ENCODE data around the gene IL1A.
"Not testable (repeated sequence)": the region's sequence is repeated elsewhere in the genome, so short reads cannot be mapped to it uniquely, and the experiment has no call there.

The IL1A gene, protein sequence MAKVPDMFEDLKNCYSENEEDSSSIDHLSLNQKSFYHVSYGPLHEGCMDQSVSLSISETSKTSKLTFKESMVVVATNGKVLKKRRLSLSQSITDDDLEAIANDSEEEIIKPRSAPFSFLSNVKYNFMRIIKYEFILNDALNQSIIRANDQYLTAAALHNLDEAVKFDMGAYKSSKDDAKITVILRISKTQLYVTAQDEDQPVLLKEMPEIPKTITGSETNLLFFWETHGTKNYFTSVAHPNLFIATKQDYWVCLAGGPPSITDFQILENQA

DNA sequence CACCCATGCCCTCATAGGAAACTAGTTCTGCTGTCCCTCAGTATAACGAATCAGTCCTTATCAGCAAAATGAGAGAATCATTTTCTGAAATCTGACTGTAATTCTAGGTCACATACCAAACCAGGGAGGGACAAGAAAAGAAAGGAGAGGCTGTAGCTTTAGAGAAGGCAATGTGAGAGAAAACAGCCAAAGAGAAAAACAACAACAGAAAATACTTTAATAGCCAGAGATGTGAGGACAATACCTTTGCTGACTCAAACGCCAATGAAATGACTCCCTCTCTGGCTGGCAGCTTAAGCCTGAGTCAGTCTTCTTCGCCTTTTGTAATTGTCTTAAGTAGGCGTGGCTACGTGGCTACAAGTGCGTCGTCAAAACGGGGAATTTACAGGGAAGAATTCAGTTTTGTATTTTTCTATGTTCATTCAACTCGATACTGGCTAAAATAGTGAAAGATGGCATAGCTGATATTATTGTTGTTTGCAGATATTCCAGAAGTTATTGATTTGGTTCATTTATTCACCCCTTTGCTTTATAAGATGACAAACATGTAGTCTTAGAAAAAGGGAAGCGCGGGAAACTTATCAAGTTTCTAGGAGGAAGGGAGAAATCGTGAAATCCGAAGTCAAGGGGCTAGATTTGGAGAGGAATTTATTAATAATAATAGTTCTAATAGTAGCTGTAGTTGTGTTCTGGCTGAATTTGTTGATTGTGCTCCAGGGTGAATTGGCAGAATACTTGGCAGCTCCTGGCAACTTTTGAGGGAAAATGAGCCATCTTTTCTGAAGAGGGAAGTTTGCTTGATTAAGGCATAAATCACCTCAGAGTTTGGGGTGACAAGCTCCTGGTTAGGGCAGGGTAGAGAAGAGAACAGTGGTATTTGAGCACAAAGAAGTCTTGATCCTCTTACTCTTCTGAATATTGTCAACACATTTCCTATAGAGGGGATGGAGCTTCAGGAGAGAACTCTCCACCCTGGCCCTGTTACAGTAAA is at the start of gene IL1A:
IL1A (minus strand) TSS at position 295 of the 991 bp plus-strand sequence. CDS start 723 bp downstream, outside the sequence.
- no peak for DNase-seq

- no peak for DNase-seq
Measured at GRCh38 chr2:112833976-112834375, 49.7 kb upstream of the IL1A start.

DNA sequence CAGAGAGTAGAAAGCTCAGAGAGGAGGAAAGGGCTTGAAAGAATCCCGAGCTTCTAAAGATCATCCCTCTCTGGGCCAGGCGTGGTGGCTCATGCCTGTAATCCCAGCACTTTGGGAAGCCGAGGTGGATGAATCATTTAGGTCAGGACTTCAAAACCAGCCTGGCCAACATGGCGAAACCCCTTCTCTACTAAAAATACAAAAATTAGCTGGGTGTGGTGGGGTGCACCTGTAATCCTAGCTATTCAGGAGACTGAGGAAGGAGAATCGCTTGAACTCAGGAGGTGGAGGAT is 49.3 kb upstream of the IL1A start:
- not testable (repeated sequence) for DNase-seq

DNA sequence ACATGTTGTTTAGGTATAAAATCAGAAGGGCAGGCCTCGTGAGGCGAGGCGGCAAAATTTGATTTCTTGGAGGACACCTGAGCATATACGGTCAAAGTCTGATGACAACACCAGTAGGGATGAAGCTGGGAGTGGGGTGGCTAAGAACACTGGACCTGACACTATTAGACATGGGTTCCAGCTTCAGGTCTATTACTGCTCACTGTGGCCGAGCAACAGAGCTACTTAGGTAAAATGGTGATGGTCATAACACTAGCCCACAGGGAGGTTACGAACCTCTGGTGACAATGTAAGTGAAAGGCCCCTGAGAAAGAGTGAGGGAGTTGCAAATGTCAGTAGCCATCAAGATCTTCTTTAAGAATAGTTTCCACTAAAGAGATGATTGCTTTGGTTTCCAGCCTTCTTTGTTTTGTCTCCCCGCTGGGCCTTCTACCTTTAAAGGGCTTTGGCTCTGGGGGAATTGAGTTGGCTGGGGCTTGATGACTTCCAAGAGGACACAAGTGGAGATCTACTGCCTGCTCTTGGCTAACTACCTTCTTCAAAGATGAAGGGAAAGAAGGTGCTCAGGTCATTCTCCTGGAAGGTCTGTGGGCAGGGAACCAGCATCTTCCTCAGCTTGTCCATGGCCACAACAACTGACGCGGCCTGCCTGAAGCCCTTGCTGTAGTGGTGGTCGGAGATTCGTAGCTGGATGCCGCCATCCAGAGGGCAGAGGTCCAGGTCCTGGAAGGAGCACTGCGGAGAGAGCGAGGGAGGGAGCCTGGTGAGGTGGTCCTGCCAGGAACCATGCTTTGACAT is 48.7 kb upstream of the IL1A start:
- no peak for DNase-seq

- no peak for DNase-seq
Measured at GRCh38 chr2:112831946-112832840, 47.9 kb upstream of the IL1A start.

DNA sequence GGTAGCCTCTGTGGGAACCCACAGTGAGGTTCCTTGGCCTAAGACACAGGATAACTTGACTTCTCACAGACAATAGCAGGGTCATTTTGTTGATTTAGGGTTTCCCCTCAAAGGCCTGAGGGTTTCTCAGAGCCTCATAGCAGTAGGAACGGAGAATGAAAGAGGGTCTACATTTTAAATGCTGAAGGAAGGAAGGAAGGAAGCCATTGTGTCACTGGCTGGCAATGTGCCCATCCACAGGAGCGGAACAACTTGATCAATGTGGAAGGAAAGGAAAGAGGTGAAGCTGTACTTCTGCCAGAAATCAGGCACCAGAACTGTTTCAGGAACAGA is 47.2 kb upstream of the IL1A start:
- DNase-seq: no peak

DNA sequence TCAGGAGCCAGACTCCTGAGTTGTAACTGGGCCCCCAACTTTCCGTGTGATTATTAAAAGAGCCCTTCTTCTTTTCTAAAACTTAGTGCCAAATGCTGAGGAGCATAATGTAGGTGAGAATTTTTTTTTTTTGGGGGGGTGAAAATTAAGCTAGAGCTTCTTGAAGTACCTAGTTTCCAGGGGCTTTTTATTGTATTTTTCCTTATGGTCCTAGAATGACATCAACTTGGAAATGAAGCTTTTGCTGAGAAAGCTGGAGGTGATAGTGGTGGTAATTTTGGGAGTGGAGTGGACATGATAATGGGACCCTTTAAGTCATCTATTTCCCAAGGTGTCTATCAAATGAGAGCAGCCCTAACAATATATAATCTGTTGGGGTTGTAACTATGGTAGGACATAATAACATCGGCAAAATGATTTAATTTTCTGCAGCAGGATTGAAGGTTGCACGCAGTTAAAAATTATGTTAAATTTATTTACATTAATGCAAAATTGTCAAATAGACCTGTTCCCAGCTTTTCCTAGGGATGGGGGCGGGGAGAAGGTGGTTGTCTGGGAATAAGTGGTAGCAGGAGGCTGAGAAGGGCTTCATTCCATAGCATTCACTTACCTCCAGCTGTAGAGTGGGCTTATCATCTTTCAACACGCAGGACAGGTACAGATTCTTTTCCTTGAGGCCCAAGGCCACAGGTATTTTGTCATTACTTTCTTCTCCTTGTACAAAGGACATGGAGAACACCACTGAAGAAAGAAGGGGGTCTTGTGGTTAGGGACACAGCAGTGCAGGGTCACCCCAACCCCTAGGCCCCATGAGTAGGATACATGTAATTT is 46.6 kb upstream of the IL1A start:
- no peak for DNase-seq

- no peak for DNase-seq
Measured at GRCh38 chr2:112829961-112830681, 45.8 kb upstream of the IL1A start.

DNA sequence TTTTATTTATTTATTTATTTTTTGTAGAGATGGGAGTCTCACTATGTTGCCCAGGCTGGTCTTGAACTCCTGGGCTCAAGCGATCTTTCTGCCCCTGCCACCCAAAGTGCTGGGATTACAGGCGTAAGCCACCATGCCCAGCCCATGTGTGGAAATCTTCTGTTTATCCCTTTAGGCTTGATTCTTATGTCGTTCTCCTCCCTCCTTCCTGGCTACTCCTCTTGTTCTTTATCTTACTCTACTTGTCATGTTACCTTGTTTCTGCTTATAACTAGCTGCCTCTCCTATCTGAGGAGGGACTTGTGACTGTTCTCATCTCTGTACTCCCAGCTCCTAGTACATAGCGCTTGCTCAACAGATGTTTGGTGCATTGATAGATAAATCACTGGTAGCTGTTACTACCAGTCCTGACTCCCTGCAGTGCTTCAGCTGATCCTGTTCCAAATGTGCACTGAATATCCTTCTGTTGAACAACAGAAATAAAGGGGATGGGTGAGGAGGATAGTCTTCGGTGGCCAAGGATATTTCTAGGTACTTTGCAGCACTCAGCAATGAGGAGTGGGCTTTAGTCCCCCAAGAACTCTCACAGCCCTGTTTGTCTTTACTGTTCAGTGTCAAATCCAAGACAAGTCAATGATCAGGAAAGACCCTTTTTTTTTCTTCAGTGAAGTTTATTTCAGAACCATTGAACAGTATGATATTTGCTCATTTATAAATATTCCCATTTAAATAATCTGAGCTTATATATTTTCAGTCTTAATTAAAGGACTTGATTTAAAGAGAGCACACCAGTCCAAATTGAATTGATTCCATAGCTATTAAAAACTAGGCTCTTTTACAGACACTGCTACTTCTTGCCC is 45.0 kb upstream of the IL1A start:
- no peak for DNase-seq

DNA sequence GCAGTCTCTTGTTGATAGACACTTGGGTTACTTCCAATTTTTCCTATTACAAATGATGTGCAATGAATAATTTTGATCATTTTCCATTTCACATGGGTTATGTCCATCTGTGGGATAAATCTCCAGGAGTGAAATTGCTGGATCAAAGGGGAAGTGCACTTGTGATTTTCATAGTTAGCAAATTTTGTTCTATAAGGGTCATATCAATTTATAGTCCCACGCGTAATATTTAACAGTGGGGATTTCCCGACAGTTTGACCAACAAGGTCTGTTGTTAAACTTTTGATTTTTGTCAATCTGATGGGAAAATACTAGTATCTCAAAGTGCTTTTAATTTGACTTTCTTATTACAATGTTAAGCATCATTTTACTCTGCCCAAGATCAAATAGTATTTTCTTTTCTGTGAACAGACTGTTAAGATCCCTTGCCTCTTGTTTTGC is 44.0 kb upstream of the IL1A start:
- no peak for DNase-seq

DNA sequence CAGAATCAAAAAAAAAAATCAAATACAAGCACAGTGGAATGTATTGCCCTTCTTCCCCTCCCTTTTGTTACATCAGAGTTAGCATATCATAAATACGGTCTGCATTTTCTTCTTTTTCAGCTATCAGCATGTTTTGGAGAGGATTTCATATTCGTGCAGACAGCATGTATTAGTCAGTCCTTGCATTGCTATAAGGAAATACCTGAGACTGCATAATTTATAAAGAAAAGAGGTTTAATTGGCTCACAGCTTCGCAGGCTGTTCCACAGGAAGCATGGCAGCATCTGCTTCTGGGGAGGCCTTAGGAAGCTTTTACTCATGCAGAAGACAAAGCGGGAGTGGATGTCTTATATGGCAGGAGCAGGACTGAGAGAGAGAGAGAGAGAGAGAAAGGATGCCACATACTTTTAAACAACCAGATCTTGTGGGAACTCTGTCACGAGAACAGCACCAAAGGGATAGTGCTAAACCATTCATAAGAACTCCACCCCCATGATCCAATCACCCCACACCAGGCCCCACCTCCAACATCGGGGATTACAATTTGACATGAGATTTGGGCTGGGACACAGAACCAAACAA is 43.4 kb upstream of the IL1A start:
- DNase-seq: no peak

- no peak for DNase-seq
Measured at GRCh38 chr2:112827009-112827408, 42.7 kb upstream of the IL1A start.

DNA sequence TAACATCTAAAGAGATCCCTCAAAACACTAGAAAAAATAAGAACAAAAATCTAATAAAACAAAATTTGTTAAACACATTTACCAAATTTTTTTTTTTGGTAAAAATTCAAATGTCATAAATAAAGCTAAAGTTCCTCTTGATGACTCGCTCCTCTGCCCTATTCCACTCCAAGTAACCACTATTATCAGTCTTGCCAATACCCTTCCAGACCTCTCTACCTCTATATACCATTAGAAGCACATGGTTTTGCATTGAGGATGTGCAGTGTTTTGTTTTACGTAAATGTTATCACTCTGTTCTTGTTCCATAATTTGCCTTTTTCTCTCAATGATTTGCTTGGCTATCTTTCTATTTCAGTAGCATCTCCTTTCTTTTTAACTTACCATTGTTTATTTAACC is 41.4 kb upstream of the IL1A start:
- DNase-seq: no peak

- no peak for DNase-seq
Measured at GRCh38 chr2:112824694-112825085, 40.4 kb upstream of the IL1A start.

DNA sequence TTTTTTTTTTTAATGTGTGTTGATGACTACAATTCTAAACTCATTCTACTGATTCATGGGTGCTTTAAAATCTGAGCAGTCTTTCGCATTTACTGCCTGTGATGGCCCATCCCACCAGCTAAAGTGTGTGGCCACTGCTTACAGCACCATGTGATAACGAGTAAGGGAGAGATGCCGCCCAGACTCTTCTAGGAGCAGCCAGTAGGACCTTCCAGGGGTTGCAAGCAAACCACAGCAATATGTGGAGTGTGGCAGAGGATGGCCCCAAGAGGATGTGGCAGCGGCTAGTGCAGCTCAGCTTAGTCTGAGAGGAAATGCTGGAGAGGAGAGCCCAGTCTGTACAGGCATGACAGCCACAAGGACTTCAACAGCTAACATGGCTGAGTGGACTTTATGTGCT is 37.4 kb upstream of the IL1A start:
- peak; percentile 3 for DNase-seq

- DNase-seq: peak; percentile 31
Measured at GRCh38 chr2:112821142-112821541, 36.8 kb upstream of the IL1A start.

DNA sequence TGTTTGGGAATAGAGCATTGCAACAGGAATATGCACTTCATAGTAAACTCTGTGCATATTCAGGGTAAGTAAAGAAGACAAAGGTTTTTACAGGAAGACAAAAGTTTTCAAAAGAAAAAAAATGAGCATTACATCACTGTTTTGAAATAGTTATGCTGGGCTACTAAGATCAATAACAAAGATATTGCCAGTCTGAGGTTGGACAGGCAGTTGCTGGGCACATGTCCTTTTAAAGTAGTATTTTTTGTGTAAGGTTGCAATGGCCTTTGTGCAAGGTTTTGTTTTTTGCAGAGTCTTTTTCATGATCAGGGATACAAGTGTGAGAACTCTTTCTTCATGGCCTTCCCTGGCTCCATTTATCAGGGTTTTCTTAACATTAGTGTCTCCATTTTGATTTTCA is 36.0 kb upstream of the IL1A start:
- DNase-seq: no peak

DNA sequence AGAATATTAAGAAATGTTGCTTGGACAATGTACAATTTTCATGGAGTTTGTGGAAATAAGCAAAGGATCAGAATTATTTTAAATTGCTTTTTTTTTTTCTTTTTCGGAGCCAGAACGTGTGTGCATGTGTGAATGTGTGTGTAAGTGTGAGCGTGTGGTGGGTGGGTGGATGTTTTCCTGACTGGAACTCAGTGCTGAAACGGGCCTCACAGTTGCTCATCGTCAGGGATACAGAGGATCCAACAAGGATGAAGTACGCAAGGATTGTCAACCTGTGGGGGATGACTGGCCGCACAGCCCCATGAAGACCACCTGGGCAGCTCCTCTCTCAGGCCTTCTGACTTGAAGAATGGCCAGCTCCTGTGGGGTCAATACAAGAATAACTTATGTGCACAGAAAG is 34.8 kb upstream of the IL1A start:
- no peak for DNase-seq

DNA sequence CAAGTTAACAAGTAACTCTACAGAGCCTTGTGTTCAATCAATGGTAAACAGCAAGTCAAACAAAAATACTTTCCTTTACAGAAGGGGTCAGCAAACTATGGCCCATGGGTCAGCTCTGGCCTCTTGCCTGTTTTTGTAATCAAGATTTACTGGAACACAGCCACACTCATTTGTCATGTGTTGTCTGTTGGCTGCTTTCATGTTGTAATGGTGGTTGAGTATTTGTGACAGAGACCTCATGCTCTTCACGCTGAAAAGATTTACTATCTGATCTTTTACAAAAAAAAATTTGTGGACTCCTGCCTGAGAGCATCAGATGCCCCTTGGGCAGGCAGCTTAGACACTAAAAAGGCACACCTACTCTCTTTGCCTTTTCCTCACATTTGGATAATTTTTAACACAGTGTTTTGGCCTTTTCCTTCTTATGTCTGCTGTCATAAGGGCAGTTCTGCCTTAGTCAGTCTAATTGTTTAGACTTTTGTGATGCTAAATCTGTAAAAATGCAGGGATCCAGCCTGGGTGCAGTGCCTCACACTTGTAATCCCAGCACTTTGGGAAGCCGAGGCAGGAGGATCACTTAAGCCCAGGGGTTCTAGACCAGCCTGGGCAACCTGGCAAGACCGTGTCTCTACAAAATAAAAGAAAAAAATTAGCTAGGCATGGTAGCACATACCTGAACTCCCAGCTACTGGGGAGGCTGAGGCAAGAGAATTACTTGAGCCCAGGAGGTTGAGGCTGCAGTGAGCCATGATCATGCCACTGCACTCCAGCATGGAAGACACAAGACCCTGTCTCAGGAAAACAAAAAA is 34.0 kb upstream of the IL1A start:
- no peak for DNase-seq

Measured in activated naive CD4-positive, alpha-beta T cell treated with Interleukin-2 at 50 U/mL for 16 hours (primary cell).